A549 (cell line): Measurements from ENCODE around the gene MESP2. TPM values are rescaled to one million over a fixed set of nuclear protein-coding genes. Genes with fewer than 3 reads are reported as not detected.
A peak's percentile ranks its signal among the peaks of the same experiment; 100 is the strongest.

Source experiments
- ATAC-seq, 2 experiments: fragments of 200-7000 bp in 1 of 2; fragments of >200 bp in 1 of 2; cut with Nextera tagmentation in 1 of 2; cut with Tn5 transposase in 1 of 2; 3 replicates each; pipeline versions ENCODE4 v1.8.0 to v1.9.1; 2018 to 2020; ENCODE audit warnings: mild to moderate bottlenecking in 1 of 2, moderate library complexity in 1 of 2
- CTCF ChIA-PET: fragments of 300-600 bp; sonication (Branson Sonifier 250); formaldehyde crosslinking; extraction: SDS; loops from one replicate; lab custom pipeline; 2021; ENCODE audit warnings: antibody characterized with exemption, inconsistent platforms; lab: Yijun Ruan, JAX
- POLR2A ChIA-PET: fragments of 350-600 bp; formaldehyde crosslinking; extraction: SDS; loops from one replicate; lab custom pipeline; 2021; ENCODE audit warnings: antibody characterized with exemption, inconsistent platforms; lab: Yijun Ruan, JAX
- DNase-seq, 2 experiments: peaks; one replicate each; pipeline versions ENCODE4 v3.0.0 to v3.0.0-alpha.2; 2011 to 2016; ENCODE audit warnings: low read depth in 1 of 2, low spot score in 1 of 2
- FAIRE-seq: peaks from 2 replicates; lab custom pipeline; 2011; peaks lifted over from hg19 to GRCh38; lab: Jason Lieb, UNC
- H3K27ac ChIP-seq, 2 experiments: fragments of >200 bp; sonication (Bioruptor Twin); formaldehyde crosslinking; 3 replicates each; pipeline ENCODE4 v1.5.1; 2016 to 2017
- H3K4me1 ChIP-seq: fragments of >200 bp; sonication (Bioruptor Twin); formaldehyde crosslinking; 3 replicates; pipeline ENCODE4 v1.6.1; 2016
- H3K4me2 ChIP-seq: fragments of >200 bp; sonication (Bioruptor Twin); formaldehyde crosslinking; 3 replicates; pipeline ENCODE4 v1.6.1; 2016
- H3K4me3 ChIP-seq: fragments of >200 bp; sonication (Bioruptor Twin); formaldehyde crosslinking; 3 replicates; pipeline ENCODE4 v1.5.1; 2016
- H3K9me3 ChIP-seq: fragments of >200 bp; sonication (Bioruptor Twin); formaldehyde crosslinking; 3 replicates; pipeline ENCODE4 v1.6.1; 2016
- BHLHE40 ChIP-seq: IDR thresholded peaks from 2 replicates; pipeline ENCODE4 v1.6.1; 2012; ENCODE audit warnings: low read depth, low read length, inconsistent platforms
- CTCF ChIP-seq: fragments of >200 bp; sonication (Bioruptor Twin); formaldehyde crosslinking; IDR thresholded peaks from 3 replicates; pipeline ENCODE4 v1.5.1; 2016
- EHF ChIP-seq: fragments of 250-450 bp; sonication (Bioruptor Pico); IDR thresholded peaks from 2 replicates; pipeline ENCODE4 v1.5.0; 2020; ENCODE audit warnings: mild to moderate bottlenecking
- ELK1 ChIP-seq: fragments of 150-350 bp; IDR thresholded peaks from 2 replicates; pipeline ENCODE4 v1.6.1; 2014; ENCODE audit warnings: low read depth, mild to moderate bottlenecking, low read length
- FOSB ChIP-seq: fragments of 250-450 bp; sonication (Bioruptor Pico); IDR thresholded peaks from 2 replicates; pipeline ENCODE4 v1.5.0; 2020; ENCODE audit warnings: mild to moderate bottlenecking, moderate library complexity
- FOSL2 ChIP-seq, 2 experiments: fragments of 450-650 bp in 1 of 2; fragments of >200 bp in 1 of 2; sonication (Bioruptor Twin) in 1 of 2; formaldehyde crosslinking; IDR thresholded peaks; 2 replicates each; pipeline versions ENCODE4 v1.5.0 to v1.6.1; 2016 to 2020; ENCODE audit warnings: mild to moderate bottlenecking in 1 of 2, moderate library complexity in 1 of 2
- FOXS1 ChIP-seq: fragments of 250-450 bp; sonication (Bioruptor Pico); IDR thresholded peaks from 2 replicates; pipeline ENCODE4 v1.5.0; 2020; ENCODE audit warnings: mild to moderate bottlenecking, moderate library complexity
- HDAC2 ChIP-seq: fragments of 200-600 bp; sonication (generic); IDR thresholded peaks from 2 replicates; pipeline ENCODE4 v1.6.1; 2016
- HEYL ChIP-seq: fragments of 250-450 bp; sonication (Bioruptor Pico); IDR thresholded peaks from 2 replicates; pipeline ENCODE4 v1.8.0; 2021; ENCODE audit warnings: mild to moderate bottlenecking, moderate library complexity
- HOXB13 ChIP-seq: fragments of 250-450 bp; sonication (Bioruptor Pico); IDR thresholded peaks from 2 replicates; pipeline ENCODE4 v1.5.0; 2020; ENCODE audit warnings: low read depth, mild to moderate bottlenecking, moderate library complexity
- HOXB5 ChIP-seq: fragments of 250-450 bp; sonication (Bioruptor Pico); IDR thresholded peaks from 2 replicates; pipeline ENCODE4 v1.5.0; 2020; ENCODE audit warnings: mild to moderate bottlenecking, moderate library complexity
- JUN ChIP-seq, 2 experiments: fragments of >200 bp; sonication (Bioruptor Twin); formaldehyde crosslinking; IDR thresholded peaks; 2 replicates in 1 of 2; 3 replicates in 1 of 2; pipeline ENCODE4 v1.6.1; 2016 to 2017
- JUNB ChIP-seq: fragments of >200 bp; sonication (Bioruptor Twin); formaldehyde crosslinking; IDR thresholded peaks from 2 replicates; pipeline ENCODE4 v1.6.1; 2016
- KDM1A ChIP-seq: fragments of 200-600 bp; sonication (generic); IDR thresholded peaks from 2 replicates; pipeline ENCODE4 v1.6.1; 2016; ENCODE audit warnings: low read depth, mild to moderate bottlenecking
- KDM5A ChIP-seq: fragments of 200-600 bp; sonication (generic); IDR thresholded peaks from 2 replicates; pipeline ENCODE4 v1.6.1; 2016; ENCODE audit warnings: antibody characterized with exemption, mild to moderate bottlenecking
- MAX ChIP-seq: IDR thresholded peaks from 2 replicates; pipeline ENCODE4 v1.6.1; 2012
- MAZ ChIP-seq: fragments of 150-350 bp; IDR thresholded peaks from 2 replicates; pipeline ENCODE4 v1.6.1; 2014; ENCODE audit warnings: antibody characterized with exemption, low read depth, low read length, borderline replicate concordance
- MYC ChIP-seq: IDR thresholded peaks from 2 replicates; pipeline ENCODE4 v1.6.1; 2012; ENCODE audit warnings: mild to moderate bottlenecking, inconsistent platforms, low read length, improper control_type of control experiment, borderline replicate concordance
- NR3C1 ChIP-seq: fragments of >200 bp; sonication (Bioruptor Twin); formaldehyde crosslinking; IDR thresholded peaks from 3 replicates; pipeline ENCODE4 v1.6.1; 2017
- RCOR1 ChIP-seq: fragments of 150-350 bp; IDR thresholded peaks from 2 replicates; pipeline ENCODE4 v1.6.1; 2014; ENCODE audit warnings: antibody characterized with exemption, low read length, low read depth
- REST ChIP-seq: fragments of 200-600 bp; sonication (generic); IDR thresholded peaks from 2 replicates; pipeline ENCODE4 v1.6.1; 2016; ENCODE audit warnings: antibody characterized with exemption, mild to moderate bottlenecking, moderate library complexity
- RNF2 ChIP-seq: fragments of 200-600 bp; sonication (generic); IDR thresholded peaks from 2 replicates; pipeline ENCODE4 v1.6.1; 2016; ENCODE audit warnings: low read depth, mild to moderate bottlenecking, antibody characterized with exemption, moderate library complexity, borderline replicate concordance
- SMC3 ChIP-seq: fragments of >200 bp; sonication (Bioruptor Twin); formaldehyde crosslinking; IDR thresholded peaks from 3 replicates; pipeline ENCODE4 v1.6.1; 2018; ENCODE audit warnings: inconsistent platforms
- USF2 ChIP-seq: fragments of 450-650 bp; IDR thresholded peaks from 2 replicates; pipeline ENCODE4 v1.6.1; 2014; ENCODE audit warnings: antibody characterized with exemption
- ZSCAN20 ChIP-seq: fragments of 250-450 bp; sonication (Bioruptor Pico); IDR thresholded peaks from 2 replicates; pipeline ENCODE4 v1.8.0; 2022; ENCODE audit warnings: mild to moderate bottlenecking, moderate library complexity
- WGBS: methylation state at CpG from one replicate; pipeline ENCODE4 v1.1.6; 2017; ENCODE audit errors: missing lambda C conversion rate; 5-methylcytosine and 5-hydroxymethylcytosine counted together
- polyA plus RNA-seq, 4 experiments: library from polyadenylated mRNA; depleted of rRNA in 3 of 4; stranded (reverse); fragments of >200 nt; fragmentation: RNase III in 1 of 4; extraction: RNeasy Plus Mini Kit Qiagen cat#74134 plus additional on column Dnase treatment in 1 of 4; gene quantifications; 2 replicates in 3 of 4; 3 replicates in 1 of 4; pipeline ENCODE4 v1.2.3, GENCODE V29; 2011 to 2017

Gene MESP2
- polyA plus RNA-seq, 2 of the 4 experiments (the other 2 are of a cell fraction), result 0.22 to 0.57 TPM

- TF ChIP-seq ZSCAN20 (CRISPR knock-in tag), result no peak
- TF ChIP-seq BHLHE40, result no peak
- TF ChIP-seq HEYL, result no peak
- no peak for TF ChIP-seq KDM1A
- no peak for TF ChIP-seq MAZ
- no peak for TF ChIP-seq REST
- TF ChIP-seq FOSB, result no peak
- TF ChIP-seq RCOR1, result no peak
- no peak for TF ChIP-seq FOXS1
- TF ChIP-seq JUN (IDR thresholded peaks at IDR 0.05), result peak in 1 of 2 experiments; percentile 65; a peak in 2 of 5 replicates
- TF ChIP-seq JUNB, result peak; percentile 11; the same call in 1 of the 2 replicates
These were observed 44.8 kb downstream of the MESP2 start (continued) for GRCh38 chr15:89820666-89821611.

- FAIRE-seq (no peak), ATAC-seq (peak; percentile 15 to 49; a peak in 5 of 6 replicates), DNase-seq (peak; percentile 28 to 66)
- H3K4me3 ChIP-seq, result no peak overlapping the region
- ChIA-PET CTCF (interaction anchor here (0.6 to 4.2 kb wide), 12 partner anchors 10 to 179 kb away, joined by 3 to 31 read pairs (median 4); partner anchors contain the start of gene MESP1), POLR2A (interaction anchor here (0.6 to 1.4 kb wide), 4 partner anchors 24 to 72 kb away, joined by 3 to 4 read pairs (median 3); partner anchors contain the start of gene AP3S2)
- H3K27ac ChIP-seq, result peak overlapping the region; percentile 45 to 81
- no peaks in the 10 kb centered on the region for H3K9me3 ChIP-seq
- H3K4me2 ChIP-seq, result peak overlapping the region; percentile 57
- peaks cover 44% of the 10 kb centered on the region for H3K4me1 ChIP-seq
- TF ChIP-seq HDAC2, result no peak
- no peak for TF ChIP-seq KDM1A
- TF ChIP-seq MAX, result 0 out of 2 replicates have a peak, but pooled peaks have one; percentile 22
- TF ChIP-seq MYC, result no peak
- no peak for TF ChIP-seq SMC3
- no peak for TF ChIP-seq HOXB5 (CRISPR knock-in tag)
- no peak for TF ChIP-seq ELK1
- TF ChIP-seq RNF2, result no peak
- TF ChIP-seq NR3C1, result no peak
- TF ChIP-seq KDM5A, result no peak
- TF ChIP-seq USF2, result peak; percentile 43; the same call in 1 of the 2 replicates
- no peak for TF ChIP-seq REST
- TF ChIP-seq FOSL2 (IDR thresholded peaks at IDR 0.05), result no peak
- no peak for TF ChIP-seq FOSL2 (CRISPR knock-in tag; IDR thresholded peaks at IDR 0.05)
- no peak for TF ChIP-seq EHF (CRISPR knock-in tag)
- TF ChIP-seq HOXB13 (CRISPR knock-in tag), result no peak
- no peak for TF ChIP-seq CTCF
- TF ChIP-seq JUN (IDR thresholded peaks at IDR 0.05), result no peak
- 48% methylated on average over 11 of the region's 11 CpGs for WGBS
These were observed 45.9 kb downstream of the MESP2 start for GRCh38 chr15:89822026-89822425.
